HG03432 (cell line): ENCODE measurements around the gene CBX6.
"Not testable (repeated sequence)": the region's sequence is repeated elsewhere in the genome, so short reads cannot be mapped to it uniquely, and the experiment has no call there.

Source experiments
- ATAC-seq: cut with Tn5 transposase; IDR thresholded peaks from one replicate; pipeline ENCODE4 v1.9.1; 2021; ENCODE audit warnings: mild to moderate bottlenecking, moderate library complexity; ENCODE audit not compliant: unreplicated experiment

Gene CBX6

DNA sequence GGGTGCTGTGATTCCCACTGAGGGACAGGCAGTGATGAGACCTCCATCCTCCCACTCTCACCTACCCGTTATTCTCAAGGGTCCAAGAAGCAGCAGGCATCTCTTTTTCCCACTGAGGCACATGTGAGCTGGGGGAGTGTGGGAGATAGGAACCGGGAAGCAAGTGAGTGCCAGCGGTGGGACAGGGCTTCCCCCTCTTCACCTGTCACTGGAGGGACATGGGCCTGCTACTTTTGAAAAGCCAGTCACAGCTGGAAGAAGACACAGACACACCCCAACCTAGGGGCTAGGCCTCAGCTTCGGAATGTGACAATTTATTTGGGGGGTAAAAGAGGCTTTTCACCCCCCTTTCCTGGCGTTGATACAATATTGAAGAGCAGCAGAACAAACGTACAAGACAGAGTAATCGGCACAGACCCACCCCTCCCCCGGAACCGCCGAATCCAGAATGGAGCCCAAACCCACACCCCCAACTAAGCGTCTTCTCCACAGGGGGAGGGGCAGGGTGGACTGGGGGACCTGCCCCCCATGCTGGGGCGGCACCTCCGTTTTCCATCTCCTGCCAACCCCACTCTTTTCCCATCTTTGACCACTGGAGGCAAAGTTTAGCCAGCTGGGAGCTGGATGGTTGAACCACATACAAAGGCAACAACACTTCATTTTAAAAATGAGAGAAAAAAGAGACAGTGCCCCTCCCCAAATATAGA lies 10.7 kb downstream of the CBX6 start:
- no peak for ATAC-seq

DNA sequence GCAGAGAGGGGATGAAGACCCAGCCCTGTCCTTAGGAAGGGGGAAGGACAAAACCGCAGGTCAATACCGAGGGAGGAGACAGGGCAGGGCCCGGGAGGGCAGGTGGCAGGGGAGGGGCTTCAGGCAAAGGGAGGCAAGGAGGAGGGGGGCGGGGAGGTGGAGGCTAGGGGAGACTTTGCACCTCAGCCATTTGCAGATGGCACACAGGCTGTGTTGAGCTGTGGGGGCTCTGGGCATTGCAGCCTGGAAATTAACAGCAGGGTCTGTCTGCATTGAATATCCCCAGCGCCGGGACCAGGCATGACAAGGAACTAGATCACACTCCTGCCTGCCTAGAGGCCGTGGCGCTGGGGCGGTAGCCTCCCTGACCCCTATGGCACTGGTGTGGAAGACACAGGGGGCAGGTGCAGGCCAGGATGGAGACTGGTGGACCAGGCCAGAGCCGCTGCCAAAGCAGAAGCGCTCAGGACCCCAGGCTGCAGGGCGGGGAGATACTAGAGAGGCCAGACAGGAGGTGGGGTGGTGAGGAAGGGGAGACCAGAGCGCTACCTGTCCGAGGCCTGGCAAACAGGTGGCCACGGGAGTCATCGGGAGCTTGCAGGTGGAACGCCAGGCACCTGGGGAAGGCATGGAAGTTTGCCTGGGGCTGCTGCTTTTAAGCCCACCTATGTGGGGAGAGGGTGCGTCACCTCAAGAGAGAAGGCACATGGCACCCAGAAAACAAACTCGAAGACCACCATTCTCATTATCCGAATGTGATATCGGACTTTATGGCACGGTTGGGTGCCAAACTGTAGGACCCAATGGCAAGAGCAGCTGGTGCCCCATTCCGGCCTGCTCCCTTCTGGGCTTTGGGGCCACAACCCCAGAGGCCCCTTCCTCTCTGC lies 11.5 kb downstream of the CBX6 start:
- no peak for ATAC-seq

GRCh38 chr22:38859581-38860282 lies 12.3 kb downstream of the CBX6 start:
- no peak for ATAC-seq

- ATAC-seq, result no peak
Measured at GRCh38 chr22:38858492-38858891, 13.5 kb downstream of the CBX6 start.

DNA sequence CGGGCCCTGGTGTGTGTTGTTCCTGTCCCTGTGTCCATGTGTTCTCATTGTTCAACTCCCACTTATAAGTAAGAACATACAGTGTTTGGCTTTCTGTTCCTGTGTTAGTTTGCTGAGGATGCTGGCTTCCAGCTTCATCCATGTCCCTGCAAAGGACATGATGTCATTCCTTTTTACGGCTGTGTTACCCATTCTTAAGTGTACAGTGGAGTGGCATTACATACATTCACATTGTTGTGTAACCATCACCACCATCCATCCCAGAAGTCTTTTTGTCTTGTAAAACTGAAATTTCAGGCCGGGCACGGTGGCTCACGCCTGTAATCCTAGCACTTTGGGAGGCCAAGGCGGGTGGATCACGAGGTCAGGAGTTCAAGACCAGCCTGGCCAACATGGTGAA lies 17.5 kb downstream of the CBX6 start:
- not testable (repeated sequence) for ATAC-seq

DNA sequence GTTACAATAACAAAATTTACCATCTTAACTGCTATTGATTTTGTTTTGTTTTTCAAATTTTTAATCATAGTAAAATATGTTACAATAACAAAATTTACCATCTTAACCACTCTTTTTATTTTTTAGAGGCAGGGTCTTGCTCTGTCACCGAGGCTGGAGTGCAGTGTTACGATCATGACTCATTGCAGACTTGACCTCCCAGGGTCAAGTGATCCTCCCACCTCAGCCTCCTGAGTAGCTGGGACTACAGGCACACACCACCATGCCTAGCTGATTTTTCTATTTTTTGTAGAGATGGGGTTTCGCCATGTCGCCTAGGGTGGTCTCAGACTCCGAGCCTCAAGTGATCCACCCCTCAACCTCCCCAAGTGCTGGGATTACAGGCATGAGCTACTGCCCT lies 18.1 kb downstream of the CBX6 start:
- not testable (repeated sequence) for ATAC-seq

GRCh38 chr22:38853196-38853651 lies 18.8 kb downstream of the CBX6 start:
- ATAC-seq, result no peak

- ATAC-seq, result no peak
Measured at GRCh38 chr22:38852522-38852921, 19.5 kb downstream of the CBX6 start.

DNA sequence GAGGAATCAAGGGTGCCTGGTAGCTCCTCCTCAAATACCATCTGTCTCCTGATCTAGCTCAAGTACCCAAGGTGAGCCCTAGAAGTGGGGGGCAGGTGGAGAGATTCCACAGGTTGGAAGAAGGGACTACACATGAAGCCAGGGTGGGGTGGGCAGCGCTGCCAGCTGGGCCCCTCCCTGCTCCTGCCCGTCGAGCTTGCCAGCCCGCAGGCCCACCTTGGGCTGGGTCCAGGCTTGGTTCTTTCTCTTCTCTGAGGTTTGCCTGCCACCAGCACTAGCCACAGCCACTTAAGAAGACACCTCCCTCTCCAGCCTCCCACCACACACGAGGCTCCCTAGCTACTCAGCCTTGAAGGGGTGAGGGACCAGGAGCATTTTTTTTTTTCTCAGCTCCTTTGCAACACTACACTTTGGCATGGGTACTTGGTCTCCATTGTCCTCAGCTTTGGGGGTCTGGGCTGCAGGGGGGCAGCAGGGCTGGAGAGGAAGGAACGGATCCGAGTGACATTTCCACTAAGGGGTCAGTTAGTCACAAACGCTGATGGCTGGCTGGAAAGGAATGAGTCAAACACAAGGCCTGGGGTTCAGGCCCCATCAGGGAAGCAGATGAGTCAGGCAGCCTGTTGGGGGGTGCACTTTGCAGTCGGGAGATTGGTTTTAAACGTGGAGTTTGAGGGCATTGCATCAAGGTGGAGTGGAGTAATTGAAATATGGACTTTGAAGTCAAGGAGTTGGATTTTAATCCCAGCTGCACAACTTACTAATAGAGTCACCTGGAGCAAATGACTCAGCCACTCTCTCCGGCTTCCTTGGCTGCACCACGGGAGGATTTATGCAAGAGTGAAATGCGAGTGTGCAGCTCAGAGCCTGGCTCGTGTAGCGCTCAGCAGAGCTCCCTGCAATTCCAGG lies 20.8 kb downstream of the CBX6 start:
- no peak for ATAC-seq

- no peak for ATAC-seq
Measured at GRCh38 chr22:38850399-38850798, 21.6 kb downstream of the CBX6 start.

DNA sequence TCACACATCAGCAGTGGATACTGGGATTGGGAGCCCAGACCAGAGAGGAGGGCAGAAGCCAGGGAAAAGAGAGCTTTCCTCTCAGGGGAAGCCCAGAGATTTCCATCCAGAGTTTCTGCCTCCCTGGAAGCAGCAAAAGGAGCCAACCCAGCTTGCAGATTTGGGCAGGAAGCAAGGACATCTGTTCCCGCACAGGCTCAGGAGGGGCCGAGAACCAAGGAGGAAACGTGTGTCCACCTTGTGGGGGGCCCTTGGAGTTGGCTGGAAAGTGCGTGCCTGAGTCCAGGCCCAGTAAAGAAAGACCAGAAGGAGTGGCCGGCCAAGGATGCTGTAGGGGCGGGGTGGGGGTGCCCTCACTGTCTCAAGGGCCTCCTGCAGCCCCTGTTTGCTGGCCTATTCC lies 22.2 kb downstream of the CBX6 start:
- no peak for ATAC-seq

DNA sequence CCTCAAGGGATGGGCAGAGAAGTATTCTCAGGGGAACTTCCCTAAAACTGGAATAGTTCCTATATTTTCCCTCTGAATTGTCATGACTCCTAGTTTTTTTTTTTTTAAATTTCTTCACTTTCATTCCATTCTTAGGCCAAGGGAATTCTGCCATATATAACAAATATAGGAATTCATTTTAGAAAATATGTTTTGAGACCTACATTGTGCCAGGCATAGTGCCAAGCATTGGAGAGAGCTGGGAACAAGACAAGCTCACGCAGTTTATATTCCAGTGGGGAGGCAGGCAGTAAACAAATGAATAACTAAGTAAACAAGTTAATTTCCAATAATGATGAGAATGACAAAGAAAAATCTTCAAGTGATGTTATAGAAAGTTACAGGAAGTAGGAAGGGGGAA lies 25.6 kb downstream of the CBX6 start:
- no peak for ATAC-seq

GRCh38 chr22:38845004-38845740 lies 26.8 kb downstream of the CBX6 start:
- no peak for ATAC-seq

DNA sequence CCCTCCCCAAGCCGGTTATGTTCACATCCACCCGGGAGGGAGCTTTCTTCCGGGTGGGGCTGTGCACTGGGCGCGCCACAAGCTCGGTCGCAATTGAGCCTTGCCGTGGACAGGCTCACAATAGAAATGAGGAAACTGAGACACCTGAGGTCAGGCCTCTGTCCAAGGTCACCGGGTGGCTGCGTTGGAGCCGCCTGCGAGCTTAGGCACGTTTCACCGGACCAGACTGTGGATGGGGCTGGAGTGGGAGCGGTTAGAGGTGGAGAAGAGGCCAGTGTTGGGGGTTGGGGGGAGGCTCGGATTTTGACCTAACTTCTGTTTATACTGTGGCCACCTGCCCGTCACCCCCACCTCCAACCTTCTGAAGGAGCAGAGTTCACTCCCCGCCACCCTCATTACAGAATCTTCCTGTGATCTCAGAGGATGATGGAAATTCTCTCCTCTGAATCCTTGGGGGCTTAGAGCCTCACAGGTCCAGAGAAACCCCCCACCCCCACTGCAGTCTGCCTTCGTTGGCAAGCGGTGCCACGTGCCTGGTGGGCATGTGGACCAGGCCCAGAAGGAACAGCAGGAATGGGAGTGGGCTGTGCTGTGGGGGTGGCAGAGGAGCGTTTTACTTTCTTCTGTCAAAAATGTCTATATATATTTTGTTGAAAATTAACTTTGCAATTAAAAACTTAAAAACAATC lies 27.6 kb downstream of the CBX6 start:
- no peak for ATAC-seq

DNA sequence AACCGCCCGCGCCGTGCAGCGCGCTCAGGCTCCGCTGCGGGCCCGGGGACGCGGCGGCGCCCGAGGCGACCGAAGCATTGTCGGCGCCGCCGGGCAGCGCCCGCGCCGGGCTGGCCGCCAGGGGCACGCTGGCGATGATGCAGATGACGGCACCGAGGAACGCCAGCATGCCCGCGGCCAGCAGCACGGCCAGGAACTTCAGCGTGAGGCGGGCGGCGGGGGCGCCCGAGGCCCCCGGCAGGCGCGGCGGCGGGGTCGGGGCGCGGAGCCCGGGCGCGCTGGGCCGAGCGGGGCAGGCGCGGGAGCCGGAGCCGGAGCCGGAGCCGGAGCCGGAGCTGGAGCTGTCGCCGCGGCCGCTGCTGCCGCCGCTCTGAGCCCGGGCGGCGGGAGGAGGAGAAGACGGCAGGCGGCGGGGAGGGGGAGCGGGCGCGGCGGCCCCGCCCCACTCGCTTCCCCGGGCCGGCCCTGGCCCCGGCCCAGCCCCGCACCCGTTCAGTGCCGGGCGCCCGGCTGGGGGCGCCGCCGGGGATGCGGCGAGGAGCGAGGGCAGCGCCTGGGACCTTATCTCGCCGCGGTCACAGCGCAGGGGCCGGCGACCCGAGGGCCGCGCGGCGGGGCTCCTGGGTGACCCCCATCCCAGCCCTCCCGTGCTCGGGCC lies 28.2 kb downstream of the CBX6 start, which contains the start of gene NPTXR:
NPTXR (minus strand) TSS at position 372 of the 658 bp plus-strand sequence.
- no peak for ATAC-seq

DNA sequence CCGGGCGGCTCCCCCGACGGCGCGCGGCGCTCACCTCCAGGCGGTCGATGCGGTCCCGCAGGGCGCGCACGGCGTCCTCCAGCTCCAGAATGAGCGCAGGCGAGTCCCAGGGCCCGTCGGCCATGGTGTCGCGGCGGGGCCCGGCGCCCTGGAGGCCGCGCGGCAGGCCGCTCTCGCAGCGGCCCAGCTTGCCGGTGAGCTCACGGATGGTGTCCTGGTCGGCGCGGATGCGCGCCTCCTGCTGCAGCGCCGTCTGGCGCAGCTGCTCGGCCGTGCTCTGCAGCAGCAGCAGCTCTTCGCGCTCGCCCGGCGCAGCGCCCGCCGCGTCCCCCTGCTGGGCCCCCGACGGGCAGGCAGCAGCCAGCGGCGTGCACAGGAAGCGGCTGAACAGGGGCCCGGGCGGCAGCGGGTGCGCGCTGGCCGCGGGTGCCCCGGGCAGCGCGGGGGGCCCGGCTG lies 28.8 kb downstream of the CBX6 start:
- no peak for ATAC-seq

DNA sequence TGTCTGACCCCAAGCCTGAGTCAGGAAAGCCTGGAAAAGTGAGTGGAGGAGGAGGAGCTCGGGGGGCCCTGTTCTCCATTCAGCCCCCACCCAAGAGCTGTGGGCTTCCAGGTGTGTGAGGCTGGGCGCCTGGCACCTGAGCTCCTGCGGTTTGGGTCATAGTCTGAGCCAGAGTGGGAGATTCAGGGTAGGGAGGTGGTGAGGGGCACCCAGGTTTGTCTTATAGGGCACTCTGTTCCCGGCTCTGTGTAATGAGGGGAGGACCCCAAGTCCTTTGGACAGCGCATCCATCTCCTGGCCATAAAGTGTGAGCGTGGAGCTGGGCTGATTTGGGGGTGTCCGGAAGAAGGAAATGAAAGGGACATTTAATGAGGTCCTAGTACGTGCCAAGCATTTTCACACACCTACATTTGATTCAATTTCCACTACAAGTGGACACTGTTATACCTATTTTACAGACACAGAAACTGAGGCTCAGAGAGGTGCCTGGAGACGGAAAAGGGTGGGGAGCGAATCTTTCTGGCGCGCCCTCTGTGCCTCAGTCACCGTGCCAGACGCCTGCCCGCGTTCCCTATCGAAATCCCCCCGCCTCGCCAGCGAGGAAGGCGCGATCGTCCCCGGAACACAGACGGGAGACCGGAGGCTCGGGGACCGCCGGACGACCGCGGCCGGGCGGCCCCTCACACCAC lies 29.4 kb downstream of the CBX6 start:
- ATAC-seq, result no peak

DNA sequence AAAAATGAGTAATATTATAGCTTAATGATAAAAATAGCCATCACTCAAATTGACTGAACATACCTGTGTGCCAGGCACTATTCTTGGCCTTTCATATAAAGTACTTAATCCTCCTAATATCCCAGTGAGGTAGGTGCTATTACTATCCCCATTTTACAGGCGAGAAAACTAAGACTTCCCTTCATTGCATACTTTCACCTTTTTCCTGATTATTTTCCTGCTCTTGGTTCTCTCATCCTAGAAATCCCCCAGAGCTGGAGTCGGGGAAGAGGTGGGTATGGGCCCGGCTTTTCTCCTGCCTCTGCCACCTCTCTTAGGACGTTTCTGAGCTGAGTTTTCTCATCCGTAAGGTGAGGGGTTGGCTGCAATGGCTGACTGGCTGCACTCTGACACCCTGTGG lies 30.4 kb downstream of the CBX6 start:
- ATAC-seq, result no peak
